ENCODE measurements around the gene CMPK2.
"Not testable (repeated sequence)": the region's sequence is repeated elsewhere in the genome, so short reads cannot be mapped to it uniquely, and the experiment has no call there.

- not testable (repeated sequence) for TF ChIP-seq ZNF274 (IDR thresholded peaks at IDR 0.05; ENCODE audit: insufficient read depth, insufficient read length); POLR2AphosphoS5 (IDR thresholded peaks at IDR 0.05; ENCODE audit: low read length); POLR2A (IDR thresholded peaks at IDR 0.05; ENCODE audit: low read depth, low read length); YY1 (IDR thresholded peaks at IDR 0.05; ENCODE audit: low read depth, low read length); SUZ12 (IDR thresholded peaks at IDR 0.05; ENCODE audit: unreplicated experiment); MXI1 (IDR thresholded peaks at IDR 0.05; ENCODE audit: low read depth, low read length); IKZF1 (conservative IDR thresholded peaks at IDR 0.05); CREB1 (IDR thresholded peaks at IDR 0.05; ENCODE audit: low read depth); MEF2B (IDR thresholded peaks at IDR 0.05; ENCODE audit: partially characterized antibody, poor library complexity, severe bottlenecking); ZNF24 (IDR thresholded peaks at IDR 0.05); EP300 (IDR thresholded peaks at IDR 0.05; ENCODE audit: borderline replicate concordance in 1 of 2, control insufficient read depth in 1 of 2, low read depth in 2 of 2, low read length in 2 of 2)
- TF ChIP-seq, protein P1, sequence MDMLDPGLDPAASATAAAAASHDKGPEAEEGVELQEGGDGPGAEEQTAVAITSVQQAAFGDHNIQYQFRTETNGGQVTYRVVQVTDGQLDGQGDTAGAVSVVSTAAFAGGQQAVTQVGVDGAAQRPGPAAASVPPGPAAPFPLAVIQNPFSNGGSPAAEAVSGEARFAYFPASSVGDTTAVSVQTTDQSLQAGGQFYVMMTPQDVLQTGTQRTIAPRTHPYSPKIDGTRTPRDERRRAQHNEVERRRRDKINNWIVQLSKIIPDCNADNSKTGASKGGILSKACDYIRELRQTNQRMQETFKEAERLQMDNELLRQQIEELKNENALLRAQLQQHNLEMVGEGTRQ (IDR thresholded peaks at IDR 0.05; ENCODE audit: borderline replicate concordance, low read depth, low read length): not testable (repeated sequence)
- TF ChIP-seq, protein P2, sequence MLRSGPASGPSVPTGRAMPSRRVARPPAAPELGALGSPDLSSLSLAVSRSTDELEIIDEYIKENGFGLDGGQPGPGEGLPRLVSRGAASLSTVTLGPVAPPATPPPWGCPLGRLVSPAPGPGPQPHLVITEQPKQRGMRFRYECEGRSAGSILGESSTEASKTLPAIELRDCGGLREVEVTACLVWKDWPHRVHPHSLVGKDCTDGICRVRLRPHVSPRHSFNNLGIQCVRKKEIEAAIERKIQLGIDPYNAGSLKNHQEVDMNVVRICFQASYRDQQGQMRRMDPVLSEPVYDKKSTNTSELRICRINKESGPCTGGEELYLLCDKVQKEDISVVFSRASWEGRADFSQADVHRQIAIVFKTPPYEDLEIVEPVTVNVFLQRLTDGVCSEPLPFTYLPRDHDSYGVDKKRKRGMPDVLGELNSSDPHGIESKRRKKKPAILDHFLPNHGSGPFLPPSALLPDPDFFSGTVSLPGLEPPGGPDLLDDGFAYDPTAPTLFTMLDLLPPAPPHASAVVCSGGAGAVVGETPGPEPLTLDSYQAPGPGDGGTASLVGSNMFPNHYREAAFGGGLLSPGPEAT (IDR thresholded peaks at IDR 0.05; ENCODE audit: low read depth): not testable (repeated sequence)
- TF ChIP-seq, protein P3, sequence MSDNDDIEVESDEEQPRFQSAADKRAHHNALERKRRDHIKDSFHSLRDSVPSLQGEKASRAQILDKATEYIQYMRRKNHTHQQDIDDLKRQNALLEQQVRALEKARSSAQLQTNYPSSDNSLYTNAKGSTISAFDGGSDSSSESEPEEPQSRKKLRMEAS (IDR thresholded peaks at IDR 0.05; ENCODE audit: low read depth, low read length): not testable (repeated sequence)
Observed at GRCh38 chr2:6902581-6902980, 36.9 kb upstream of the CMPK2 start.

Data from GM12878 (cell line).